ENCODE results near the gene CCDC198. TPM values are rescaled to one million over a fixed set of nuclear protein-coding genes. Genes with fewer than 3 reads are reported as not detected.

Gene CCDC198, protein sequence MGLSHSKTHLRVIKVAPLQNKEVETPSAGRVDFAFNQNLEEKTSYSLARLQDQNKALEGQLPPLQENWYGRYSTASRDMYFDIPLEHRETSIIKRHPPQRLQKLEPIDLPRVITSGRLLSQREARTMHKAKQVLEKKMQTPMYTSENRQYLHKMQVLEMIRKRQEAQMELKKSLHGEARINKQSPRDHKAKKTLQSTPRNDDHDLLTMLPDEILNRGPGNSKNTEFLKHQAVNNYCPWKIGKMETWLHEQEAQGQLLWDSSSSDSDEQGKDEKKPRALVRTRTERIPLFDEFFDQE
- not detected in 2 replicates for total RNA-seq

GRCh38 chr14:57493467-57494181, at the start of gene CCDC198:
TSS of gene CCDC198 (minus strand) at chr14:57493857. CDS start at chr14:57493715, 142 bp downstream.
- DNase-seq (ENCODE audit: low read depth in 2 of 2), result no peak

DNA sequence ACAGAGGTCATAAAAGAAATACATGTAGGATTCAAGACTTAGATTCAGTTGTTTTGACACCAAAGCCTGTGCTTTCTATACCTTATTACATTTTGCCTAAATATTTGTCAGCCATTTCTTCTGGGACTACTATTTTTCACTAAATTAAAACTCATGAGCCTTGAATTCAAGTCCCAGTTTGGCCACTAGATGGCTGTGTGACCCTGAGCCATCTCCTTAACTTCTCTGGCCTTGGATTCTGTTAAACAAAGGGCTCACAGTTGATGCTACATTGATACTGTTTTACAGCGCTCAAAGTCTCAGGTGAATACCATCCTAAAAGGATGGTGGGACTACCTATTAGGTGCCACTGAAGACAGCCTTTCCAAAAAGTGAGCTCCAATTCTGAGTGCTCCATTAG, 39.6 kb upstream of the CCDC198 start:
- peak; percentile 3 to 23 for DNase-seq (ENCODE audit: low read depth in 2 of 2)

- DNase-seq (ENCODE audit: low read depth in 2 of 2), result no peak
These were observed 36.9 kb upstream of the CCDC198 start for GRCh38 chr14:57530571-57530970.

- no peak for DNase-seq (ENCODE audit: low read depth in 2 of 2)
These were observed 33.3 kb upstream of the CCDC198 start for GRCh38 chr14:57526942-57527341.

DNA sequence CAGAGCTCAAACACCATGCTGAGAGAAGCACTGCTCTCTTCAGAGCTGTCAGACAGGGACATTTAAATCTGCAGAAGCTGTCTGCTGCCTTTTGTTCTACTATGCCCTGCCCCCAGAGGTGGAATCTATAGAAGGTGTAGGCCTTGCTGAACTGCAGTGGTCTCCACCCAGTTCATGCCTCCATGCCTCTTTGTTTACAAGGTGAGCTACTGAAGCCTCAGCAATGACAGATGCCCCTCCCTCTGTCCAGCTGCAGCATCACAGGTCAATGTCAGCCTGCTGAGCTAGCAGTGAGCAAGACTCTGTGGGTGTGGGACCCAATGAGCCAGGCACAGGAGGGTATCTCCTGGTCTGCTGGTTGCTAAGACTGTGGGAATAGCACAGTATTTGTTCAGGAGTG, 25.4 kb upstream of the CCDC198 start:
- no peak for DNase-seq (ENCODE audit: low read depth in 2 of 2)

DNA sequence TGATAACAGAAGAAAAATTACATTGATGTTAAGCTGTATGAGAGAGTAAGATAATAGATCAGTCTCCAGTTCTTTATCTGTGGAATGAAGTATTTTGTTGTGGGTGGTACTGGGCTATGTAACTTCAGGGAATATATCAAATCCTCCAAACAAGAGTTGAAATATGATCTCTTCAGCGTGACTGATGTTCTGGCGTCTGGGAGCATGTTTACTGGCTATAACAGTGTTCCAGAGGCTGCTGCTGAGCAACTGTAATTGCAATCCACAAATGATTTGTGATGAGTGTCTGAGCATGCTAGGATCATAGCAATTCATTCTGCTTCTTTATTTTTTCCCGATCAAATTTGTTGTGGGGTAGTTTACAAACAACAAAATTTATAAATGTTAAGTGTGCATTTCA, 18.6 kb upstream of the CCDC198 start:
- DNase-seq (ENCODE audit: low read depth in 2 of 2), result no peak

DNA sequence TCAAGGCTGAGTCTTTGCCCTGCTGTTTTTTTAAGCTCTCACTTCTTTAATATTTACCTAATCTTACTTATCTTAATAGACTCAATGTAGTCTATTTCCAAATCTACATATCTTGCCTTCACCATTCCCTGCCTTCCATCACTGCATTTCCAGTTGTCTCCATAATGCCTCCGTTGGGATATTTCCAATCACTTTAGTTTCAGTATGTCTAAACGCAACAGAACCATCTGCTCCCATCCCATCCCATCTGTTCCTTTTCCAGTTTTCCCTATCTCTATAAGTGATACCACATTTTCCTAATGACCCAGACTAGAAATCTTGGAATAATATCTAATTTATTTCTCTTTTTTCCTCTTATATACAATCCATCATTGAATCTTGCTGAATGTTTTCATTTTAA, 15.1 kb upstream of the CCDC198 start:
- no peak for DNase-seq (ENCODE audit: low read depth in 2 of 2)

DNA sequence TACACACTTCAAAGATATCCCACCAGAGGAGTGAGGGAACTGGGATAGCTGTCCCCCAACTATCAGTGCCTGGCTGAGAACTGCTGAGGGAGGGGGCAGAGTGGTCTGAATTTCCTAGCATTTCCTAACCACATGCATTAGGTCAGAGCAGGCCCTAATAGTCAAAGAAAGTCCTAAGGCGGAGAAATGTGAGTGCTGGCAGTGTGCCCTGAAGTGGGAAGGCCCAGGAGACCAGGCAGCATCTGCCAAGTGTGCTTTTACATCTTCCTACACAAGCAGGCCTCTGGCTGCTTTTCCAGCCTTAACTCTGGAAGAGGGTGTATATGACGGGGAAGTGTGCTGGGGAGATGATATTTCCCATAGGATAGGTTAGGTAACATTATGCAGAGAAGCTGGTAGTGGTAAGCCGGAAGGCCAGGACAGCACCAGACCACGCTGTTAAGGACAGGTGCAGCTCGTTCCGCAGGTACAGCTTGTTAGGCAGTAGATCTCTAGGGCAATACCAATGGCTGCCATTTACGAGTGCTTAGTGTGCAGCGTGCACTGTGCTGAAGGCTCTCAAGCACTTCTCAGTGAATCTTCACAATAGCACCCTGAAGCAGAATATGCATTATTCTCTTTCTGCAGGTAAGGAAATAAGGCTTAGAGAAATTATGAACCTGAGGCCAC, 9.1 kb upstream of the CCDC198 start:
- no peak for DNase-seq (ENCODE audit: low read depth in 2 of 2)

DNA sequence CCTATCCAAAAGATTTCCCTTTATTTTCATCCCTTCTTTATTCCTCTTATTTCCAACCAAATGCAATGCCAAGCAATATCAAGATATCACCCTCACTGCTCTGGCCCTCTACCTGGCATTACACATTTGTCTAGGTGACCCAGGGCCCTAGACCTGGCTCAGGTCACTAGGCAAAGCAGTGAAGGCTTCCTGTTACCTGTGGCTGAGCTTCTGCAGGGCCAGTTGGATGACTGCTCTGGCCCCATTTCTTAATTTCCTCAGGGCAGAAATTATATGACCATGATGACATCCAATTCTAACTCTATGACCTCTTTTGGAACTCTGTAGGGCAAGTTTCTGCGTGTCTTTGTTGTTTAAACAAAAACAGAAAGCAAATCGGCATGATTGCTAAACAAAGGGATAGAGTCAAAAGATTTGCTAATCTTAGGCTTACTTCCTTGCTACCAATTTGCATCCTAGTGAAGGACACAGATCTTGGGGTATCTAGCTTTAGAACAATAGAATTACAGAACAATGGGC, 7.4 kb upstream of the CCDC198 start:
- no peak for DNase-seq (ENCODE audit: low read depth in 2 of 2)

- DNase-seq (ENCODE audit: low read depth in 2 of 2), result no peak
These were observed 5.0 kb upstream of the CCDC198 start for GRCh38 chr14:57498659-57499058.

- no peak for DNase-seq (ENCODE audit: low read depth in 2 of 2)
These were observed 4.4 kb upstream of the CCDC198 start for GRCh38 chr14:57498035-57498434.

- DNase-seq (ENCODE audit: low read depth in 2 of 2), result no peak
These were observed 1.8 kb upstream of the CCDC198 start for GRCh38 chr14:57495416-57495815.

DNA sequence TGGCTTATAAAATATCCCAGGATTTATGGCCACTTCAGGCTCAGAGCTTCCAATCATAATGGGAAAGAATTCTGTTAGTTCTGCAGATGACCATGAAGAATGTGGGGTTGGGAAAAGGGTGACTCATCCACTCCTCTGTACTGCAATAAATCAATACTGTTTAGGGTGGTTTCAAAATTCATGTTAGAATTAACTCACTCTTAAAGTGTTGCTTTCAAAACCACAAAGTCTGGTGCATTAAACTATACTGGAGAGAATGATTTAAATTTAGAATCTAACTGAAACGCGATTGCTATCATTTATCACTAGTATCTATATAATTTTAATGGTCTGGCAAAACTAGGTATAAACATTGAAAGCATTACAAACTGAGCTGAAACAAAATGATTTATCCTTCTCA, 798 bp downstream of the CCDC198 start:
- DNase-seq (ENCODE audit: low read depth in 2 of 2), result peak in 1 of 2 donors; percentile 6

DNA sequence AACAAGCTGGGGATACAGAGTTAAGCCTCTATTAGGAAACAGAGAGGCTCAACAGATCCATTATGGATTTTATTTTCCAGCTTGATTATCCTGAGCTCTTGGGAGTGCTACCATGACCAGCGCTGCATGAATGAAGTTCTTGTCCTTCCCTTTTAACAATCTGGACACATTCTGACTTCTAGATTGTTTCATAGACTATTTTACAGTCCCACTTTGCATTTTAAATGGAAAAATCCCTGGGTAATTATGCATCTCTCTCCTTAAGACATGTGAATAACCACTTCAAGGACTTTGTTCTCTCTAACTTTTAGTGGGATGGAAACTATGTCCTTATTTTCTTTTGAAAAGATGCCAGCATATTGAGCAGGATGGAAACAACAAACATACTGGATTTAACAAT, 2.0 kb downstream of the CCDC198 start:
- DNase-seq (ENCODE audit: low read depth in 2 of 2), result no peak

DNA sequence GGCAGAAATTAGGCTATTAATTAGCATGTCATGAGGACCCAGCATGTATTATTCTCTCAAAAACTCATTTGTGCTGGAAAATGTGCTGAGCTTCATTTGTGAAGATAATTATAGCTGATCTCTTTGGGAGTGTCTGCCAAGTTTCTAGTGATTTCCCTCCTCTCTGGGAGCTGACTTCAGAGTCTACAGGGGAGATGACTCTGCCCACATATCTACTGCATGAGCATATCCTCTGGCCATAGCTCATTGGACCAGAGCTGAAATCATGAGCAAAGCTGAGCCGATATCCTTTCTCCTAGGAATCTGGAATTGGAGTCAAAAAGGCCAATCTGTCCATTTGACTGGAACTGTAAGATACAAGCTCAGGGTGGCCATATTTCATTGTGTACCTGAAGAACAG, 5.9 kb downstream of the CCDC198 start:
- DNase-seq (ENCODE audit: low read depth in 2 of 2), result no peak

DNA sequence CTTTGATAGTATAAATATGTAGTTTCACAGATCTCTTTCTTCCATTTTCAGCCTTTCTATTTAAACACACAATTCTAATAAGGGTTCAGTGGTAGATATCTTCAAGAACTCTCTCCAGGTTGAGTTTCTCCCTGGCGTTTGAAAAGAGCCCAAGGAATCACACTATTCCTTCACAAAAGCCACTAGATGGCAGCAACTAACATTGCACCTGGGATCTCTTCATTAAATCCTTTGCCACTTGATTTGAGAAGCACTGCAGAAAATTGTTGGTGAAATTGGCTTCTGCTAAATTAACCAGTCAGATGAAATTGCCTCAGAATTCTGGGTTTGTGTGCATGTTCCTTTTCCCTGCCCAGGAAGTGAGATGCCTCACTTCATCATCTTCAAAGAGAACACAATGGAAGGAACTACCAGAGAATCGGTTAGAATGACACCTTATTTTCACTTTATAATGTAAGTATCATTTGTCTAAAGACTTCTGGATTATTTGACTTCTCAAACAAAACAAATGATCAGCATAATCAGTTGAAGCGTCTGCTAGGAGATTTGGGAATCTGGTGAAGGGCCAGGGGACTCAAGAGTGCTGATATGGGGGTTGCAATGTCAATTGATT, 6.8 kb downstream of the CCDC198 start:
- peak; percentile 50 to 51 for DNase-seq (ENCODE audit: low read depth in 2 of 2)

GRCh38 chr14:57485635-57486034, 8.0 kb downstream of the CCDC198 start:
- no peak for DNase-seq (ENCODE audit: low read depth in 2 of 2)

- no peak for DNase-seq (ENCODE audit: low read depth in 2 of 2)
These were observed 11.5 kb downstream of the CCDC198 start for GRCh38 chr14:57482120-57482519.

GRCh38 chr14:57480051-57480450, 13.6 kb downstream of the CCDC198 start:
- no peak for DNase-seq (ENCODE audit: low read depth in 2 of 2)

- DNase-seq (ENCODE audit: low read depth in 2 of 2), result no peak
These were observed 14.5 kb downstream of the CCDC198 start for GRCh38 chr14:57479197-57479596.

DNA sequence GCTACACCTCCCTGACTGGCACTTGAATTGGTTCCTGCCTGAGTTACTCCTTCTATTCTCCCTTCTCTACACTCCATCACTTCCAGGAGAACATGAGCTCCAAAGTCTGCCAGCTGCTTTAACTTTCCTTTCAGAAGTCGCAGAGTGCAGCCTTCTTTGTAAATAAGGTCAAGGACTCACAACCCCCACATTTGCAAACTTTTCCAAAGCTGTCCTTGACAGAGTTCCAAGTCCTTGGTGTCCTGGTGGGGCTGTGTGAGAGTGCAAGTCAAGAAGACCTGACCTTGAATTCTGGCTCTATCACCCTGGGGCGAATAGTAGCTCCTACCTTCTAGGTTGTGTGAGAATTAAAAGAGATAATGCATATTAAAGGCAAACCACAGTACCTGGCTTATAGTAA, 15.6 kb downstream of the CCDC198 start:
- DNase-seq (ENCODE audit: low read depth in 2 of 2), result no peak

GRCh38 chr14:57470909-57471308, 22.7 kb downstream of the CCDC198 start:
- DNase-seq (ENCODE audit: low read depth in 2 of 2), result no peak
